ENCODE results near the gene WASF2.
A peak's percentile ranks its signal among the peaks of the same experiment; 100 is the strongest.

- peak; percentile 48 for TF ChIP-seq MYC (IDR thresholded peaks at IDR 0.05; ENCODE audit: low read depth, low read length)
- peak; percentile 88 for TF ChIP-seq CTCF (IDR thresholded peaks at IDR 0.05; ENCODE audit: low read depth, low read length)
- TF ChIP-seq MAX (IDR thresholded peaks at IDR 0.05; ENCODE audit: low read depth, low read length): no peak
- TF ChIP-seq POLR2A (IDR thresholded peaks at IDR 0.05; ENCODE audit: extremely low read depth, insufficient read length): no peak
Measured at GRCh38 chr1:27395441-27396195, 94.3 kb downstream of the WASF2 start.
